HG03159 (cell line): Measurements from ENCODE around the gene CDH9.
"Not testable (repeated sequence)": the region's sequence is repeated elsewhere in the genome, so short reads cannot be mapped to it uniquely, and the experiment has no call there.

Experiments used
- ATAC-seq: cut with Tn5 transposase; IDR thresholded peaks from one replicate; pipeline ENCODE4 v1.9.1; 2021; ENCODE audit warnings: mild to moderate bottlenecking, moderate library complexity; ENCODE audit not compliant: unreplicated experiment

The CDH9 gene

GRCh38 chr5:26959290-26959689, 79.1 kb downstream of the CDH9 start:
- no peak for ATAC-seq

- no peak for ATAC-seq
These were observed 83.2 kb downstream of the CDH9 start for GRCh38 chr5:26955161-26955560.

- no peak for ATAC-seq
These were observed 89.5 kb downstream of the CDH9 start for GRCh38 chr5:26948921-26949320.

GRCh38 chr5:26945901-26946300, 92.5 kb downstream of the CDH9 start:
- ATAC-seq = no peak

- no peak for ATAC-seq
These were observed 95.9 kb downstream of the CDH9 start for GRCh38 chr5:26942481-26942880.

GRCh38 chr5:26940994-26941393, 97.4 kb downstream of the CDH9 start:
- ATAC-seq = no peak

GRCh38 chr5:26932238-26932637, 106.1 kb downstream of the CDH9 start:
- ATAC-seq = no peak

- no peak for ATAC-seq
These were observed 116.9 kb downstream of the CDH9 start for GRCh38 chr5:26921439-26921838.

GRCh38 chr5:26903469-26903868, 134.9 kb downstream of the CDH9 start:
- no peak for ATAC-seq

GRCh38 chr5:26894719-26895263, 143.6 kb downstream of the CDH9 start:
- no peak for ATAC-seq

- ATAC-seq = no peak
These were observed 145.3 kb downstream of the CDH9 start for GRCh38 chr5:26893078-26893477.

GRCh38 chr5:26889815-26890214, 148.6 kb downstream of the CDH9 start:
- no peak for ATAC-seq

- ATAC-seq = no peak
These were observed 153.9 kb downstream of the CDH9 start for GRCh38 chr5:26884481-26884880.

GRCh38 chr5:26883375-26883774, 155.0 kb downstream of the CDH9 start:
- no peak for ATAC-seq

GRCh38 chr5:26881901-26882300, 156.5 kb downstream of the CDH9 start:
- no peak for ATAC-seq

- ATAC-seq = no peak
These were observed 161.2 kb downstream of the CDH9 start for GRCh38 chr5:26877154-26877553.

- ATAC-seq = no peak
These were observed 166.0 kb downstream of the CDH9 start for GRCh38 chr5:26872337-26872736.

- no peak for ATAC-seq
These were observed 168.6 kb downstream of the CDH9 start for GRCh38 chr5:26869781-26870180.

- no peak for ATAC-seq
These were observed 169.9 kb downstream of the CDH9 start for GRCh38 chr5:26868504-26868903.

GRCh38 chr5:26864061-26864460, 174.3 kb downstream of the CDH9 start:
- ATAC-seq = no peak

- ATAC-seq = no peak
These were observed 182.1 kb downstream of the CDH9 start for GRCh38 chr5:26856238-26856637.

- not testable (repeated sequence) for ATAC-seq
These were observed 185.9 kb downstream of the CDH9 start for GRCh38 chr5:26852450-26852849.

GRCh38 chr5:26847041-26847736, 191.2 kb downstream of the CDH9 start:
- ATAC-seq = no peak
